ENCODE data around the gene HDLBP.

DNA sequence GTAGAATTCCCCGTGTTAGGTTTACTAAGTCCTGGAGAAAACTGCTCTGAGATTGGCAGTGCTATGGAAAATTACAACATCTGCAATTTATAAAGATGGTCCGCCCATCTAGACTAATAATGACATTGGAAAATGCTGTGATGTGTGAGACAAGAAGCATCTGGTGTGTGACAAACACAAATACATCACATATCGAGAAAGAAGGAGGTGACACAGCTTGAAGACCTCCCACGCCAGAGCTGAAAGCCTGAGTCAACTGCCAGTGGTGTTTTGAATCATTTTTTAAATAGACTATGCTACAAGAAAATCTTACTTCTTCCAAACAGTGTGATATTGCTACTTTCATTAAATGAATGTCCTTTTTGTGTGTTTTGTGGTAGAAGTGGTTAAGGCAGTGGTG, 135.6 kb downstream of the HDLBP start:
- TF ChIP-seq EZH2 (IDR thresholded peaks at IDR 0.05; ENCODE audit: insufficient read depth, poor library complexity, severe bottlenecking) (no peak), EZH2phosphoT487 (IDR thresholded peaks at IDR 0.05; ENCODE audit: insufficient read depth, low read depth) (no peak)
